Natural killer cell (primary cell): ENCODE measurements around the gene LLCFC1. TPM values are rescaled to one million over a fixed set of nuclear protein-coding genes. Genes with fewer than 3 reads are reported as not detected.

Source experiments
- ATAC-seq, 3 donors: fragments of 150-1000 bp in 2 of 3; fragments of 200-7000 bp in 1 of 3; cut with Tn5 transposase; 1 replicate in 1 of 3; 2 replicates in 2 of 3; pipeline ENCODE4 v1.10.0; 2021; ENCODE audit warnings: mild to moderate bottlenecking in 2 of 3, moderate library complexity in 2 of 3
- DNase-seq, 2 donors: peaks; one replicate each; pipeline versions ENCODE4 v3.0.0 to v3.0.0-alpha.2; 2013 to 2021; ENCODE audit warnings: mixed read lengths in 1 of 2
- H3K27ac ChIP-seq: one replicate; pipeline ENCODE4 v1.5.1; 2013; ENCODE audit warnings: mild to moderate bottlenecking, low read length
- H3K27me3 ChIP-seq: one replicate; pipeline ENCODE4 v1.6.1; 2013; ENCODE audit warnings: low read length; ENCODE audit not compliant: control insufficient read depth, insufficient read depth
- H3K36me3 ChIP-seq: one replicate; pipeline ENCODE4 v1.6.1; 2013; ENCODE audit warnings: low read length; ENCODE audit not compliant: control insufficient read depth, insufficient read depth
- H3K4me1 ChIP-seq: one replicate; pipeline ENCODE4 v1.6.1; 2013; ENCODE audit warnings: low read length; ENCODE audit not compliant: control insufficient read depth, insufficient read depth
- H3K4me3 ChIP-seq: one replicate; pipeline ENCODE4 v1.5.1; 2013; ENCODE audit warnings: low read length
- H3K9me3 ChIP-seq: one replicate; pipeline ENCODE4 v1.6.1; 2013; ENCODE audit warnings: low read length; ENCODE audit not compliant: control insufficient read depth, insufficient read depth
- H3K27ac Mint-ChIP-seq, 2 donors: one replicate each; pipeline ENCODE4 v1.8.0; 2022; ENCODE audit warnings: mild to moderate bottlenecking in 2 of 2, mixed read lengths in 2 of 2, moderate library complexity in 1 of 2
- H3K27me3 Mint-ChIP-seq, 2 donors: one replicate each; pipeline ENCODE4 v1.8.0; 2022; ENCODE audit warnings: low read depth in 2 of 2, mixed read lengths in 2 of 2
- H3K36me3 Mint-ChIP-seq: one replicate; pipeline ENCODE4 v1.8.0; 2022; ENCODE audit warnings: mixed read lengths
- H3K4me1 Mint-ChIP-seq, 2 donors: one replicate each; pipeline ENCODE4 v1.8.0; 2022; ENCODE audit warnings: mixed read lengths in 2 of 2
- H3K4me3 Mint-ChIP-seq: one replicate; pipeline ENCODE4 v1.8.0; 2022; ENCODE audit warnings: mild to moderate bottlenecking, moderate library complexity, mixed read lengths
- H3K9me3 Mint-ChIP-seq, 2 donors: one replicate each; pipeline ENCODE4 v1.8.0; 2022; ENCODE audit warnings: mixed read lengths in 2 of 2
- WGBS: methylation state at CpG from one replicate; pipeline ENCODE4 v1.1.7; 2013; ENCODE audit warnings: missing lambda C conversion rate; ENCODE audit not compliant: insufficient coverage; 5-methylcytosine and 5-hydroxymethylcytosine counted together
- intact Hi-C: fragments of 100-400 bp; cut with micrococcal nuclease; formaldehyde crosslinking; loops from one replicate; pipeline ENCODE4 v1.14.2; 2022
- total RNA-seq, 4 donors: library from RNA; stranded (reverse); fragments of 120-200 nt in 1 of 4; gene quantifications; one replicate each; pipeline versions ENCODE4 v1.2.3 to v1.2.4, GENCODE V29; 2013 to 2022
- TF ChIP-seq, protein P1 (sequence below): fragments of 200-600 bp; IDR thresholded peaks from one replicate; pipeline ENCODE4 v1.8.0; 2022; ENCODE audit warnings: antibody characterized with exemption

The LLCFC1 gene
- total RNA-seq, 3 donors from 2014 or later (not counting 1 experiment from before 2014, with no cell fraction given): not detected

GRCh38 chr7:142910481-142910880, 28.8 kb upstream of the LLCFC1 start:
- Histone ChIP-seq H3K4me1 (no peaks in the 10 kb centered on the region), H3K36me3 (no peaks in the 10 kb centered on the region), H3K9me3 (no peaks in the 10 kb centered on the region), H3K27me3 (no peaks in the 10 kb centered on the region), H3K4me3 (no peak overlapping the region), H3K27ac (no peak overlapping the region)
- Mint-ChIP-seq H3K27me3 (peaks cover 23 to 30% of the 10 kb centered on the region in 2 donors), H3K36me3 (no peaks in the 10 kb centered on the region), H3K4me3 (no peak overlapping the region), H3K9me3 (no peaks in the 10 kb centered on the region), H3K27ac (no peak overlapping the region), H3K4me1 (no peaks in the 10 kb centered on the region)
- ATAC-seq (no peak), DNase-seq (no peak)
- intact Hi-C loops: no loop called here
- 85% methylated on average over 2 of the region's 2 CpGs for WGBS
- TF ChIP-seq, protein P1, sequence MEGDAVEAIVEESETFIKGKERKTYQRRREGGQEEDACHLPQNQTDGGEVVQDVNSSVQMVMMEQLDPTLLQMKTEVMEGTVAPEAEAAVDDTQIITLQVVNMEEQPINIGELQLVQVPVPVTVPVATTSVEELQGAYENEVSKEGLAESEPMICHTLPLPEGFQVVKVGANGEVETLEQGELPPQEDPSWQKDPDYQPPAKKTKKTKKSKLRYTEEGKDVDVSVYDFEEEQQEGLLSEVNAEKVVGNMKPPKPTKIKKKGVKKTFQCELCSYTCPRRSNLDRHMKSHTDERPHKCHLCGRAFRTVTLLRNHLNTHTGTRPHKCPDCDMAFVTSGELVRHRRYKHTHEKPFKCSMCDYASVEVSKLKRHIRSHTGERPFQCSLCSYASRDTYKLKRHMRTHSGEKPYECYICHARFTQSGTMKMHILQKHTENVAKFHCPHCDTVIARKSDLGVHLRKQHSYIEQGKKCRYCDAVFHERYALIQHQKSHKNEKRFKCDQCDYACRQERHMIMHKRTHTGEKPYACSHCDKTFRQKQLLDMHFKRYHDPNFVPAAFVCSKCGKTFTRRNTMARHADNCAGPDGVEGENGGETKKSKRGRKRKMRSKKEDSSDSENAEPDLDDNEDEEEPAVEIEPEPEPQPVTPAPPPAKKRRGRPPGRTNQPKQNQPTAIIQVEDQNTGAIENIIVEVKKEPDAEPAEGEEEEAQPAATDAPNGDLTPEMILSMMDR: no peak

DNA sequence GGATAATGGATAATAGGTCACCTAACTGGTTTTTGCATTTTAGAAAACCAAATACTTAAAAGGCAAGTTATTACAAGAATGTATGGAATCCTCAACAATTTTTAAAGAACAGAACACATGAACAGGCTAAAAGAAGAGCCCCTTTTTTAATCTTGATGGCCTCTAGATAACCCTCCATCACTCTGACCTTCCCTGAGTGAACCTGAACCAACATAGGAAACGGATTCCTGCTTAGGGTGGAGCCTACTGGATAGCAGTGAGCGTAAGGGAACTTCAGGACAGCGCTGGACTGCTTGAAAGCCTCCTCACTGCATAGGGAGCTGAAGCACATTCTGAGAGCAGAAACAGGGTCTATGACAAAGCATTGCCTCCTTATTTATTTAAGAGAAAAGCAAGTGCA, 26.2 kb upstream of the LLCFC1 start:
- Histone ChIP-seq H3K9me3 (no peaks in the 10 kb centered on the region), H3K4me1 (no peaks in the 10 kb centered on the region), H3K27me3 (no peaks in the 10 kb centered on the region), H3K36me3 (no peaks in the 10 kb centered on the region), H3K27ac (no peak overlapping the region), H3K4me3 (no peak overlapping the region)
- ATAC-seq: no peak
- intact Hi-C loops: no loop called here
- Mint-ChIP-seq H3K27ac (no peak overlapping the region), H3K27me3 (peaks cover 22 to 27% of the 10 kb centered on the region in 2 donors), H3K9me3 (no peaks in the 10 kb centered on the region), H3K4me1 (no peaks in the 10 kb centered on the region), H3K4me3 (no peak overlapping the region), H3K36me3 (no peaks in the 10 kb centered on the region)
- WGBS: 91% methylated on average over 3 of the region's 3 CpGs
- DNase-seq: no peak
- TF ChIP-seq, protein P1: no peak

GRCh38 chr7:142913566-142913965, 25.7 kb upstream of the LLCFC1 start:
- no peak overlapping the region for H3K27ac ChIP-seq
- intact Hi-C loops: no loop called here
- Mint-ChIP-seq H3K9me3 (no peaks in the 10 kb centered on the region), H3K4me1 (no peaks in the 10 kb centered on the region), H3K27me3 (peaks cover 24 to 32% of the 10 kb centered on the region in 2 donors), H3K27ac (no peak overlapping the region), H3K36me3 (no peaks in the 10 kb centered on the region), H3K4me3 (no peak overlapping the region)
- ATAC-seq (no peak), DNase-seq (no peak)
- H3K27me3 ChIP-seq: no peaks in the 10 kb centered on the region
- H3K4me1 ChIP-seq: no peaks in the 10 kb centered on the region
- no peak overlapping the region for H3K4me3 ChIP-seq
- no peaks in the 10 kb centered on the region for H3K36me3 ChIP-seq
- 81% methylated on average over 2 of the region's 2 CpGs for WGBS
- TF ChIP-seq, protein P1: no peak
- H3K9me3 ChIP-seq: no peaks in the 10 kb centered on the region

DNA sequence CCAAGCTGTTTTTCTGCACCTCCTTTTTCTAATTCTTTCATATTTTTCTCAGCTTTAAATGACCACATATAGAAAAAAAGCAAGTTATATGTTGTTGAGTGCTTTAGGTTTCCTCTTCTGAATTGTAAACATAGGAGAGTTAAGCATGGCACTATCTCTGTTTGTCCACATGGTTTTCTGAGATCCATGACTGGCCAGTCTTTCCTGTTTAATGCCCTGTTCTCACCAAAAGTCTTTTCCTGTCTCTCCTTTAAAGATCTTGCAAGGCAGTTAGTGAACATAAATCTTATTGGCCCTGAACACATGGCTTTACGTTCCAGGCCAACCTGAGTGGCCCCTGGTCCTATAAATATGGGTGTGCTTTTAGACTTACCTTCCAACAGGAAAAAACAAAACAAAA, 25.2 kb upstream of the LLCFC1 start:
- Histone ChIP-seq H3K9me3 (no peaks in the 10 kb centered on the region), H3K27ac (no peak overlapping the region), H3K36me3 (no peaks in the 10 kb centered on the region), H3K4me1 (no peaks in the 10 kb centered on the region), H3K4me3 (no peak overlapping the region), H3K27me3 (no peaks in the 10 kb centered on the region)
- Mint-ChIP-seq H3K36me3 (no peaks in the 10 kb centered on the region), H3K27me3 (peaks cover 25 to 37% of the 10 kb centered on the region in 2 donors), H3K4me3 (no peak overlapping the region), H3K4me1 (no peaks in the 10 kb centered on the region), H3K9me3 (no peaks in the 10 kb centered on the region), H3K27ac (no peak overlapping the region)
- intact Hi-C loops: no loop called here
- TF ChIP-seq, protein P1: no peak
- no CpG with 5 or more reads among the region's 1 CpG for WGBS
- ATAC-seq (no peak), DNase-seq (no peak)
